ENCODE results near the gene TRIM17.

DNA sequence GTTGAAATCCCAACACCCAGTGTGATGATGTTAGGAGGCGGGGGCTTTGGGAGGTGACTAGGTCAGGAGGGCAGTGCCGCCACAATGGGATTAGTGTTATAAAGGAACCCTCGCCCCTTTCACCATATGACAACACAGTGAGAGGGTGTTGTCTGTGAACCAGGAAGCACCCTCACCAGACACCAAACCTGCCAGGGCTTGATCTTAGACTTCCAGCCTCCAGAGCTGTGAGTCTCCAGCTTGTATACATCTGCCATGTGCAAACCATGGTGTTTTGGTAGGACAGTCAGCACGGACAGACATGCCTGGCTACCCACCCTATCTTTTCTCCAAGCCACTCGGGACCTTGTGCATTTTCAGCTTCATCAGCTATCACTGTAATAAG lies 14.0 kb downstream of the TRIM17 start:
- TF ChIP-seq CTCF (IDR thresholded peaks at IDR 0.05; ENCODE audit: poor library complexity, severe bottlenecking) (no peak), TAF1 (IDR thresholded peaks at IDR 0.05; ENCODE audit: low read depth) (no peak), EZH2 (IDR thresholded peaks at IDR 0.05; ENCODE audit: borderline replicate concordance, insufficient read depth, low read length, poor library complexity, severe bottlenecking) (no peak), MXI1 (conservative IDR thresholded peaks at IDR 0.05; ENCODE audit: poor library complexity, severe bottlenecking) (no peak), SMC3 (conservative IDR thresholded peaks at IDR 0.05; ENCODE audit: poor library complexity) (no peak), RAD21 (conservative IDR thresholded peaks at IDR 0.05) (no peak)
